HUES6 (cell line): ENCODE measurements around the gene CIPC.
A peak's percentile ranks its signal among the peaks of the same experiment; 100 is the strongest.

Experiments
- H3K27ac ChIP-seq: 2 replicates; pipeline ENCODE4 v1.7.0; 2013; ENCODE audit warnings: low read depth, mild to moderate bottlenecking, low read length, inconsistent platforms
- H3K27me3 ChIP-seq: 2 replicates; pipeline ENCODE4 v1.6.1; 2013; ENCODE audit warnings: low read length; ENCODE audit not compliant: control insufficient read depth, insufficient read depth
- H3K36me3 ChIP-seq: 2 replicates; pipeline ENCODE4 v1.6.1; 2013; ENCODE audit warnings: low read length; ENCODE audit not compliant: control insufficient read depth, insufficient read depth
- H3K4me1 ChIP-seq: 2 replicates; pipeline ENCODE4 v1.6.1; 2013; ENCODE audit warnings: low read length; ENCODE audit not compliant: control insufficient read depth, insufficient read depth
- H3K4me3 ChIP-seq: 2 replicates; pipeline ENCODE4 v1.5.1; 2013; ENCODE audit warnings: low read depth, low read length
- H3K9ac ChIP-seq: one replicate; pipeline ENCODE4 v1.6.1; 2013; ENCODE audit warnings: mild to moderate bottlenecking, low read length
- H3K9me3 ChIP-seq: 2 replicates; pipeline ENCODE4 v1.6.1; 2013; ENCODE audit warnings: low read depth, low read length; ENCODE audit not compliant: control insufficient read depth, insufficient read depth

CIPC gene

GRCh38 chr14:77142005-77142800 is 44.1 kb downstream of the CIPC start:
- peaks cover 52% of the 10 kb centered on the region for H3K27me3 ChIP-seq

GRCh38 chr14:77143071-77143470 is 45.0 kb downstream of the CIPC start:
- H3K9ac ChIP-seq = no peak overlapping the region
- no peak overlapping the region for H3K27ac ChIP-seq
- H3K9me3 ChIP-seq = no peaks in the 10 kb centered on the region
- H3K27me3 ChIP-seq = peaks cover 52% of the 10 kb centered on the region
- peak overlapping the region; percentile 74 for H3K4me3 ChIP-seq
- H3K4me1 ChIP-seq = peaks cover 45% of the 10 kb centered on the region
- H3K36me3 ChIP-seq = no peaks in the 10 kb centered on the region; the same call in 1 of the 2 replicates

More at GRCh38 chr14:77142005-77142800, 44.1 kb downstream of the CIPC start:
- peaks cover 45% of the 10 kb centered on the region for H3K4me1 ChIP-seq
- H3K36me3 ChIP-seq = no peaks in the 10 kb centered on the region; the same call in 1 of the 2 replicates
- H3K9me3 ChIP-seq = no peaks in the 10 kb centered on the region
- H3K27ac ChIP-seq = no peak overlapping the region
- H3K9ac ChIP-seq = peak overlapping the region; percentile 3
- H3K4me3 ChIP-seq = peak overlapping the region; percentile 74

GRCh38 chr14:77144412-77145115 is 46.5 kb downstream of the CIPC start:
- H3K27me3 ChIP-seq = peaks cover 47% of the 10 kb centered on the region
- no peak overlapping the region for H3K27ac ChIP-seq
- H3K36me3 ChIP-seq = no peaks in the 10 kb centered on the region
- no peak overlapping the region for H3K4me3 ChIP-seq
- H3K9ac ChIP-seq = no peak overlapping the region
- H3K4me1 ChIP-seq = peaks cover 41% of the 10 kb centered on the region
- H3K9me3 ChIP-seq = no peaks in the 10 kb centered on the region

GRCh38 chr14:77145975-77146740 is 48.1 kb downstream of the CIPC start:
- H3K4me1 ChIP-seq = peaks cover 41% of the 10 kb centered on the region
- H3K27ac ChIP-seq = no peak overlapping the region
- no peaks in the 10 kb centered on the region for H3K9me3 ChIP-seq
- H3K9ac ChIP-seq = no peak overlapping the region
- H3K4me3 ChIP-seq = no peak overlapping the region
- no peaks in the 10 kb centered on the region for H3K36me3 ChIP-seq
- H3K27me3 ChIP-seq = peaks cover 33% of the 10 kb centered on the region

- peaks cover 13% of the 10 kb centered on the region; the same call in 1 of the 2 replicates for H3K27me3 ChIP-seq
- H3K36me3 ChIP-seq = no peaks in the 10 kb centered on the region
- no peak overlapping the region for H3K27ac ChIP-seq
- H3K4me1 ChIP-seq = peaks cover 21% of the 10 kb centered on the region
- H3K9me3 ChIP-seq = no peaks in the 10 kb centered on the region; the same call in 1 of the 2 replicates
- H3K9ac ChIP-seq = no peak overlapping the region
- no peak overlapping the region for H3K4me3 ChIP-seq
Observed at GRCh38 chr14:77148510-77149231, 50.6 kb downstream of the CIPC start.

- H3K27ac ChIP-seq = no peak overlapping the region
- H3K4me1 ChIP-seq = peaks cover 4% of the 10 kb centered on the region
- no peaks in the 10 kb centered on the region for H3K36me3 ChIP-seq
- no peak overlapping the region for H3K4me3 ChIP-seq
- no peak overlapping the region for H3K9ac ChIP-seq
- no peaks in the 10 kb centered on the region; the same call in 1 of the 2 replicates for H3K9me3 ChIP-seq
- H3K27me3 ChIP-seq = peaks cover 4% of the 10 kb centered on the region; the same call in 1 of the 2 replicates
Observed at GRCh38 chr14:77151245-77151644, 53.2 kb downstream of the CIPC start.

- H3K4me1 ChIP-seq = no peaks in the 10 kb centered on the region
Observed at GRCh38 chr14:77151918-77152588, 54.0 kb downstream of the CIPC start.

GRCh38 chr14:77153802-77154201 is 55.7 kb downstream of the CIPC start:
- no peak overlapping the region for H3K4me3 ChIP-seq
- H3K9ac ChIP-seq = no peak overlapping the region

More at GRCh38 chr14:77151918-77152588, 54.0 kb downstream of the CIPC start:
- Histone ChIP-seq H3K4me3 (no peak overlapping the region), H3K9me3 (no peaks in the 10 kb centered on the region; the same call in 1 of the 2 replicates), H3K9ac (no peak overlapping the region), H3K27me3 (no peaks in the 10 kb centered on the region; the same call in 1 of the 2 replicates), H3K36me3 (no peaks in the 10 kb centered on the region), H3K27ac (no peak overlapping the region)

GRCh38 chr14:77154421-77154820 is 56.4 kb downstream of the CIPC start:
- H3K27me3 ChIP-seq = peaks cover 4% of the 10 kb centered on the region; the same call in 1 of the 2 replicates
- H3K9me3 ChIP-seq = no peaks in the 10 kb centered on the region; the same call in 1 of the 2 replicates
- H3K36me3 ChIP-seq = no peaks in the 10 kb centered on the region
- no peak overlapping the region for H3K4me3 ChIP-seq
- no peak overlapping the region for H3K9ac ChIP-seq
- no peak overlapping the region for H3K27ac ChIP-seq
- peaks cover 15% of the 10 kb centered on the region for H3K4me1 ChIP-seq

More at GRCh38 chr14:77153802-77154201, 55.7 kb downstream of the CIPC start:
- Histone ChIP-seq H3K36me3 (no peaks in the 10 kb centered on the region), H3K27me3 (peaks cover 1% of the 10 kb centered on the region; the same call in 1 of the 2 replicates), H3K27ac (no peak overlapping the region), H3K9me3 (no peaks in the 10 kb centered on the region; the same call in 1 of the 2 replicates), H3K4me1 (peaks cover 12% of the 10 kb centered on the region)

GRCh38 chr14:77155083-77155482 is 57.0 kb downstream of the CIPC start:
- no peak overlapping the region for H3K9ac ChIP-seq
- H3K27me3 ChIP-seq = peaks cover 4% of the 10 kb centered on the region; the same call in 1 of the 2 replicates
- H3K36me3 ChIP-seq = no peaks in the 10 kb centered on the region
- peaks cover 15% of the 10 kb centered on the region for H3K4me1 ChIP-seq
- H3K27ac ChIP-seq = no peak overlapping the region
- no peaks in the 10 kb centered on the region; the same call in 1 of the 2 replicates for H3K9me3 ChIP-seq
- no peak overlapping the region for H3K4me3 ChIP-seq
